Measurements from ENCODE around the gene MET. TPM values are rescaled to one million over a fixed set of nuclear protein-coding genes. Genes with fewer than 3 reads are reported as not detected.

The MET gene
- total RNA-seq, 1 experiment from 2014 or later: 5.0 TPM

DNA sequence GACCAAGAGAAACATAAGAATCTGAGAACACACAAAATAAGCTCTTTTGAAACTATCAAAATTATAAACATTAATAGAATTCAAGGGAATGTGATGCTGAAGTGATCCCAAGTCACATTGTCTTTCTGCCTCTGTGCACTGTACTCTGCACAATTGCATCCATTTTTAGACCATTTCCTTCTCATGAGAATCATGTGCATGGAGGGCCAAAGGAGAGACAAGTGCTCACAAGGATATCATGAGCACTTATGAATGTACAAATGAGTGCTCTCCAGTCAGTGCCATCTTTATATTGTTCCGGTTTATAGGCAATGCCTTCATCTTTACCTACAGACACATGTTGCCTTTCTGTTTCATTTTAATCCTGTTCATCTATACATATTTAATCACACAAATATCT lies 36.9 kb downstream of the MET start:
- Mint-ChIP-seq H3K4me3 (no peak overlapping the region), H3K9me3 (no peaks in the 10 kb centered on the region), H3K4me1 (peaks cover 19 to 21% of the 10 kb centered on the region in 2 experiments), H3K27me3 (ENCODE audit: low read depth) (no peaks in the 10 kb centered on the region), H3K36me3 (ENCODE audit: insufficient read depth in 1 of 3, low read depth in 3 of 3) (no peaks in the 10 kb centered on the region), H3K27ac (peak overlapping the region in 1 of 3 experiments; percentile 62; a peak in 2 of 7 replicates)
- no peak overlapping the region for H3K23ac ChIP-seq (ENCODE audit: insufficient read length, low read depth, low read length)
- H3K27ac ChIP-seq (ENCODE audit: insufficient read length, low read depth, low read length): no peak overlapping the region
- no peak overlapping the region for H2BK12ac ChIP-seq (ENCODE audit: insufficient read length, low read depth, low read length)
- H3K23me2 ChIP-seq (ENCODE audit: insufficient read length, low read depth, low read length, poor library complexity, severe bottlenecking): no peaks in the 10 kb centered on the region
- H4K20me1 ChIP-seq (ENCODE audit: control insufficient read depth, insufficient read depth, insufficient read length): no peaks in the 10 kb centered on the region
- H2BK20ac ChIP-seq (ENCODE audit: low read depth, low read length, poor library complexity, severe bottlenecking): no peak overlapping the region
- H3K56ac ChIP-seq (ENCODE audit: insufficient read length, low read depth, low read length): no peak overlapping the region
- H2BK120ac ChIP-seq (ENCODE audit: low read depth, low read length, poor library complexity, severe bottlenecking): no peak overlapping the region
- H2AK5ac ChIP-seq (ENCODE audit: insufficient read length, low read length): no peak overlapping the region
- no CpG with 5 or more reads among the region's 1 CpG for WGBS (ENCODE audit: extremely low coverage, insufficient read length, low lambda C conversion rate)
- H2BK5ac ChIP-seq (ENCODE audit: insufficient read length, low read length): no peak overlapping the region
- H3K79me2 ChIP-seq (ENCODE audit: insufficient read depth, low read length): no peaks in the 10 kb centered on the region
- no peak overlapping the region for H3K14ac ChIP-seq (ENCODE audit: insufficient read depth, low read length)
- no peak overlapping the region for H3K18ac ChIP-seq (ENCODE audit: insufficient read length, low read depth, low read length)
- no peak overlapping the region for H2BK15ac ChIP-seq (ENCODE audit: low read depth, low read length)
- no peak overlapping the region for H3K4me2 ChIP-seq (ENCODE audit: insufficient read depth, insufficient read length, low read length)
- H4K91ac ChIP-seq (ENCODE audit: insufficient read length, low read depth, low read length): no peak overlapping the region
- no peak overlapping the region for H2AFZ ChIP-seq (ENCODE audit: low read length)
- no peak overlapping the region for H4K8ac ChIP-seq (replicated peaks; ENCODE audit: insufficient read length, low read depth, low read length)
- TF ChIP-seq, protein P1, sequence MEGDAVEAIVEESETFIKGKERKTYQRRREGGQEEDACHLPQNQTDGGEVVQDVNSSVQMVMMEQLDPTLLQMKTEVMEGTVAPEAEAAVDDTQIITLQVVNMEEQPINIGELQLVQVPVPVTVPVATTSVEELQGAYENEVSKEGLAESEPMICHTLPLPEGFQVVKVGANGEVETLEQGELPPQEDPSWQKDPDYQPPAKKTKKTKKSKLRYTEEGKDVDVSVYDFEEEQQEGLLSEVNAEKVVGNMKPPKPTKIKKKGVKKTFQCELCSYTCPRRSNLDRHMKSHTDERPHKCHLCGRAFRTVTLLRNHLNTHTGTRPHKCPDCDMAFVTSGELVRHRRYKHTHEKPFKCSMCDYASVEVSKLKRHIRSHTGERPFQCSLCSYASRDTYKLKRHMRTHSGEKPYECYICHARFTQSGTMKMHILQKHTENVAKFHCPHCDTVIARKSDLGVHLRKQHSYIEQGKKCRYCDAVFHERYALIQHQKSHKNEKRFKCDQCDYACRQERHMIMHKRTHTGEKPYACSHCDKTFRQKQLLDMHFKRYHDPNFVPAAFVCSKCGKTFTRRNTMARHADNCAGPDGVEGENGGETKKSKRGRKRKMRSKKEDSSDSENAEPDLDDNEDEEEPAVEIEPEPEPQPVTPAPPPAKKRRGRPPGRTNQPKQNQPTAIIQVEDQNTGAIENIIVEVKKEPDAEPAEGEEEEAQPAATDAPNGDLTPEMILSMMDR (conservative IDR thresholded peaks at IDR 0.05): no peak
- H3K4ac ChIP-seq (ENCODE audit: low read depth, low read length): no peak overlapping the region
- no peaks in the 10 kb centered on the region for H3K27me3 ChIP-seq (ENCODE audit: insufficient read depth, low read length)
- no peaks in the 10 kb centered on the region for H3K79me1 ChIP-seq (ENCODE audit: insufficient read depth, low read depth, low read length, poor library complexity, severe bottlenecking)
- H4K5ac ChIP-seq (ENCODE audit: insufficient read length, low read depth, low read length): no peak overlapping the region
- H3K9ac ChIP-seq (ENCODE audit: extremely low read depth, insufficient read length, low read length): no peak overlapping the region
- no peak for DNase-seq
- peaks cover 2% of the 10 kb centered on the region; the same call in 1 of the 2 replicates for H3K4me1 ChIP-seq (ENCODE audit: insufficient read depth, low read length)
- no peak overlapping the region for H3T11ph ChIP-seq (ENCODE audit: low read length)
- no peaks in the 10 kb centered on the region for H3K9me3 ChIP-seq (ENCODE audit: control insufficient read depth, low read depth, low read length)

Data from H9 (cell line).